NOMO-1 treated with dmso at 0.1 percent for 144 hours (cell line): ENCODE measurements around the gene ADRB1.

Source experiments
- DNase-seq: peaks from one replicate; lab custom pipeline; 2025; ENCODE audit not compliant: unreplicated experiment; lab: John Stamatoyannopoulos, UW

Gene ADRB1

DNA sequence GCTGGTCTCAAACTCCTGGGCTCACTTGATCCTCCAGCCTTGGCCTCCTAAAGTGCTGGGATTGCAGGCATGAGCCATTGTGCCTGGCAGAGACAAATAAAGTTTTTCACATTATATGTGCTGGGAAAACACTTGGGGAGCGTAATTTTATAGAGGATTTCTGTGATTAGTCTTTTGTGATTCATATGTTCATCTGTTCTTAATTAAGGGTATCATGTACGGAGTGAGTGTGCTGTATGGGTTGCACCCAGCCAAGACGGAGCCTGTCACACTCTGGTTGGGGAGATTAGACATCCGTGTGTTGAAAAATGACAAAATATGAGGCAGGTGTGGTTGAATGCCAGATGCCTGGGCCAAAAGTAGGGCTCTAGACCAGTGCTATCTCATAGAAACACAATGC, 10.3 kb downstream of the ADRB1 start:
- no peak for DNase-seq

GRCh38 chr10:114057855-114058254, 14.2 kb downstream of the ADRB1 start:
- no peak for DNase-seq

- DNase-seq: no peak
Measured at GRCh38 chr10:114058297-114058696, 14.6 kb downstream of the ADRB1 start.

DNA sequence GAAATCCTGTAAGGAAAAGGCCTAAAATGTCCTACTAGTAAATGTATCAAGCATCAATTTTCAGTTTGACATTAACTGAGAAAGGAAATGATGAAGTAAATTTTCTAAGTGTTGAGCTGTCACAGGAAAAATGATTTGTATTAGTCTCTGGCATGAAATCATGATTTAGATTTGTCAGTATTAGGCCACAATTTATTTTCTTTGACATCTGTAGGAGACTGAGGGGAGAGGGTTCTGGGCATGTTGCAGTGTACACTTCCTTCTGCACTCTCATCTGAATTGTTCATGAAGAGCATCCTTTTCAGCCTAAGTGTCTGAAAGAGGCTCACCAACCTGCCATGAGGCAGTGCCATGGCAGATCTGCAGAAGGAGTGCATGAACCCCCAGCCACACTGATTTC, 15.9 kb downstream of the ADRB1 start:
- no peak for DNase-seq

GRCh38 chr10:114060456-114060855, 16.8 kb downstream of the ADRB1 start:
- peak; percentile 75 for DNase-seq

DNA sequence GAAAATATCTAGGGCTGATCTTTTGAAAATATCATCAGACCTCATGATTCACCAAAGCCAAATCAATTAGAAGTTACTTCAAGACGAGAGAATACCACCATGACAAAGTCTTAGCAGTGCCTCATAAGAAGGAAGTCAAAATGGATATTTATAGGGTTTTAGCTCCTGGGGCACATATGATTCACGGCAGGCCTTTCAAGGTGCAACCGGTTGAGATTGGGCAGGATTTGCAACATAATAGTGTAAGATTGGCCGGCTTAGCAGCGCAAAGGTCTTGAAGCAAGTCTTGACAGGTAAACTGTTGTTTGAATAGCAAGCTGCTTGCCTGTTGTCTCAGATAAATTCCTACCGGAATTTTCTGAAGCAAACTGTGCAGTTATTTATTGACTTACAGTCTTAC, 17.5 kb downstream of the ADRB1 start:
- peak; percentile 27 for DNase-seq

GRCh38 chr10:114061789-114062188, 18.1 kb downstream of the ADRB1 start:
- DNase-seq: peak; percentile 82

DNA sequence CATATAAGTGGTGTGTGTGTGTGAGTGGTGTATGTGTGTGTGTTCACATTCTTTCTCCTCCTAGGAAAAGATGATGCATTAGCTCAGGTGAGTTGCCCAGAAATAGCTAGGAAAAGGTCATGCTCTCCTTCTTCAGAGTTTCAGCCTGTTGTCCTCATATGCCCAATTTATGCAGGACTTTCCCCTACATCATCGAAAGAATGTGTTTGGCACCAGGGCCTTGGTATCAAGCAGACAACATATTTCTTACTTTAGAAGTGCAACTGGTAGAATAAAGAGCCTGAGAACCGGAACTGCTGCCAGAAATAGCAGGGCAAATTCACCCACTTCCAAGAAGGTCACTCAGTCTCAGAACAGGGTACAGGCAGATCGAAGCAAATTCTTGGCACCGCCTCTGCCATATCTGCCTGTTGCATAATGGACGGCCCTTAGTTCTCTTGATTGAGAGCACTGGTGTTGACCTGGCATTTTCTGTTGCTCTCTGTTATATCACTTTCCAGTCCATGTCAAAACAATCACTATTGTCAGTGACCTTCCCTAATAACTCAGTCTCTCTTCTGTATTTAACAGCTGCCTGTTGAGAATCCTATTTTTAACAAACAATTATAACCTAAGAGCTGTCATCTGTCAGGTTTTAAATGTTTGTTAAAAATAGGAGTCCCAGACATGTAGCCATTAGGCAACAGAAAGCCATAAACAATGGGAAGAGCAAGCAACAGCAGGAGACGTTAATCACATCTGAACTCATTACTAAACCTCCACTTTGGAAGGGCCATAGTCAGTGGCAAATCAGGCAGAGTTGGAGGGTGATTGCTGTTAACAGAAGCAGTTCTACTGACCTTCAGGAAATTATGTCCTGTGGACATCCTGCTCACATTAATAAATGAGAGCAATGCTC, 20.7 kb downstream of the ADRB1 start:
- no peak for DNase-seq

DNA sequence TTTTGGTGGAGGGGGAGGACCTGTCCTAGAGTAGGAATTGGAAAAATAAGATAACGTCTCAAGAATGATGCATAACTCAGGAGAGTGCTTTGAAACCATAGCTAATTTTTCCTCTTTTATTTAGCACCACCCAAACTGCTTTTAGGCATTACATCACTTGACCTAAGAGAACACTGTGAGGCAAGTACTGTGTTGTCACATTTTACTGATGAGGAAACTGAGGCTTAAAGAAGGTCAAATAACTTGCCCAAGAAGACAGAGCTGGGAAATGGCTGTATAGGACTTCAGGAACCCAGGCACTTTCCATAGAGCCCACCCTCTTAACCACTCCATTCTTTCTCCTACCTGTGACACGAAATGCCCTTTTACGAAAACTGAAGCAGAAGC, 21.4 kb downstream of the ADRB1 start:
- no peak for DNase-seq

DNA sequence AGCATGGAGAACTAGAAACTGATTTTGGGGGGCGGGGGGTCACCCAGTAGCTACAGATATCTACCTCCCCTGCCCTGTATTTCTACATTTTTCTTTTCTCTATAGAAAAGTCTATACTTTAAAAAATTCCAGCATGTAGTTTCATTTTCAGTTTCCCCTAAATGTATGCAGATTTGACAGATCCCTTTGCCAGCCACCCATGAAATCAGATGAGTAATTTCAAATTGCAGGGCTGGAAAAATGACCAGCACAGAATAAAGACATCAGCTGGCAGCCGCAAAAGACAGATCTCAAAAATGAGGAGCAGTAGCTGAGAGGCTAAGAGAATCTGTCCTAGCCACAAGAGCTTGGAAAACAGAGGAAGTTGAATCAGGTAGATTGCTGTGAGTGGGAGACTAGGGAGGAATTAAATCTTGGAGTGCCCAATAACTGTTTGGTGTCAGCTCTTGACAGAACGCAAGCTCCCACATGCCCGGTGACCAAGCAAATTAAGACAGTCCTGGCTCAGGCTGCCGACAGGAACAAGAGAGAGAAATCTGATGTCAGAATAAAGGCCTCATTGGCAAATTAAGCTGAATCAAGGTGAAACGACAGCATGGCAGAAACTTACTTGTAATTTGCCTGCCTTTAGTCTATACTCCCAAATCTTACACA, 24.5 kb downstream of the ADRB1 start:
- no peak for DNase-seq

DNA sequence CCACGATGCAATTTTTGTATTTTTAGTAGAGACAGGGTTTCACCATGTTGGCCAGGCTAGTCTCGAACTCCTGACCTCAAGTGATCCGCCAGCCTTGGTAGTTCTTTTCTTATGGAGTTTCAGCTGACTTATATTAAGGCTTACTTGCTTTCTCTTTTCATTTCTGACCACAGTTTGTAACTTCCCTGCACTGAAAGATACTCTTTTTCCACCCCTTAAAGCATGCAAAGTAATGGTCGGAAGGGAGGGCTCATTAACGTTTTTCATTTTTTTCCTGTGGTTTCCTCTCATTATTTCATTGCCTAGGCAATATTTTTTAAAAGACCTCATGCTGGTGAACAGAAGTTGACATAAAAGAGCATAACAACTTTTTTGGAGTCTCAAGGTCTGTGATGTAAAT, 27.0 kb downstream of the ADRB1 start:
- peak; percentile 33 for DNase-seq

GRCh38 chr10:114071178-114071577, 27.5 kb downstream of the ADRB1 start:
- no peak for DNase-seq

- DNase-seq: peak; percentile 46
Measured at GRCh38 chr10:114073395-114074186, 29.9 kb downstream of the ADRB1 start.

DNA sequence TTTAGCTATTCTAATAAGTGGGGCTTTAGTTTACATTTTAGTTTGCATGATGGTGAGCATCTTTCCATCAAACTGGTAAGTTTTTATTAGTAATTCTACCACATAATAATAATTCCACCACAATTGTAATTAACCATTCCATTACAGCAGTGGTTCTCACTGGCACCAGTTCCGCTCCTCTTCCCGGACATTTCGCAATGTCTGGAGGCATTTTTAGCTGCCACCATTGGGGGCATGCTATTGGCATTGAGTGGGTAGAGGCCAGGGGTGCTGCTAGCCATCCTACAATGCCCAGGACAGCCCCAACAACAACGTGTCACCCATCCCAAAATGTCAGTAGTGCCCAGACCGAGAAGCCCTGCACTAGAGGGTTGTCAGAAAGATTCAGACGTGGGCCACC, 31.4 kb downstream of the ADRB1 start:
- no peak for DNase-seq

- no peak for DNase-seq
Measured at GRCh38 chr10:114077347-114077746, 33.7 kb downstream of the ADRB1 start.

DNA sequence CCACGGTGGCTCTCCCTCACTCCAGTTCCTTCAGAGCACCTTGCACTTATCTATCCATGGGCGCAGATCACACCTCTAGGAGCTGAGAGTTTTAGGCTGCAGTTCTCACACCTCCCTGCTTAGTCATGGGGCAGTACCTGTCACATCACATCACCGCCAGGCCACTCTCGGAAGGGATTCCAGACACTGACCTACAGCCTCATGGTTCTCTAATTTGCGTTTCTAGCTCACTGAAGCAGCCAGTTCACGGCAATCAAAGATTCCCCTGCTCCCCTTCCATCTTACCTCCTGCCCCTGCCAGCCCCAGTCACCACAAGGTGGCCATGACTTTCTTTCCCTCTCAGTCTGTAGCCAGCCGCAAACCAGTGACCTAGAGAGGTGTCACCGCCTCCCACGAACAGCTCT, 34.2 kb downstream of the ADRB1 start:
- DNase-seq: no peak

GRCh38 chr10:114078346-114078745, 34.7 kb downstream of the ADRB1 start:
- DNase-seq: no peak

DNA sequence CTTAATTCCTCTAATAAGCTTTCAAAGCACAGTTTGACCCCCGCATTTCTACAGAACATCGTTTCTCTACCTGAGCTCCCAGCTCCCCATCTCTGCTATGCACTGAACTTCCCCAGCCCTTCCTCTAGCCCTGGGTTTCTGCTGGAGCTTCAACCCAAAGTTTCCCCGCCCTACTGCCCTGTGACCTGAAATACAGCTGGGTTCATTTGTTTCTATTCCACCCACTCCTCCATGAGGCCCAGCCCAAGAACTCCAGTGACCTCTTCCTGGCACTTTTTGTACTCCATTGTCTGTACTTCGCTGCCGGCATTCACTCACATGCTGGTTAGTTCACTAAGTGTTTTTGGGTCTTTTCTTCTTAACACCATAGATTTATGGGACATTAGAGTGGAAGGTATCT, 35.8 kb downstream of the ADRB1 start:
- no peak for DNase-seq

GRCh38 chr10:114081911-114082583, 38.4 kb downstream of the ADRB1 start:
- DNase-seq: no peak

DNA sequence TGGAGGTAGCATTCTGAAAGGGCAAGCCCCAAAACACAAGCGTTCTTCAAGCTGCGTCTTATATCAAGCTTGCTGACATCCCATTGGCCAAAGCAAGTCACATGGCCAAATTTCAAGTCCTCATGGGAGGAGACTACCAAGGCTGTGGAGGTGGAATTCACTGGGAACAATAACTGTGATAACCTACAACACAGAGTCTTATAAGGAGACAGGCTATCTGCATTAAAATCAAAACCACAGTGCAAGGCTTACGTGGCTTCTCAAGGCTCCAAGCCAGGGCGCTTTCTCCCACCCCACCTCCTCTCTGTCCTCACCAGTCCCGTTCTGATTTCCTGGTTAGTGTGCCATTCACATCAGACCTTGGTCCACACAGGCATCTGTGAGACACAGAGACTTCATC, 39.4 kb downstream of the ADRB1 start:
- DNase-seq: no peak

- DNase-seq: no peak
Measured at GRCh38 chr10:114084215-114084614, 40.5 kb downstream of the ADRB1 start.
